A673 (cell line): ENCODE results near the gene POTEJ.
"Not testable (repeated sequence)": the region's sequence is repeated elsewhere in the genome, so short reads cannot be mapped to it uniquely, and the experiment has no call there.

Experiments used
- EZH2 ChIP-seq: fragments of 200-600 bp; sonication (generic); IDR thresholded peaks from 2 replicates; pipeline ENCODE4 v1.6.1; 2017; ENCODE audit warnings: borderline replicate concordance, low read depth, mild to moderate bottlenecking, mixed read lengths, antibody characterized with exemption, low read length; ENCODE audit not compliant: poor library complexity, severe bottlenecking
- TF ChIP-seq, protein P1 (sequence below): fragments of 300-800, 200-600 bp; sonication (generic); conservative IDR thresholded peaks from 2 replicates; pipeline ENCODE4 v1.5.1; 2017; ENCODE audit warnings: low read depth, mild to moderate bottlenecking, antibody characterized with exemption, low read length, moderate library complexity, mixed read lengths

DNA sequence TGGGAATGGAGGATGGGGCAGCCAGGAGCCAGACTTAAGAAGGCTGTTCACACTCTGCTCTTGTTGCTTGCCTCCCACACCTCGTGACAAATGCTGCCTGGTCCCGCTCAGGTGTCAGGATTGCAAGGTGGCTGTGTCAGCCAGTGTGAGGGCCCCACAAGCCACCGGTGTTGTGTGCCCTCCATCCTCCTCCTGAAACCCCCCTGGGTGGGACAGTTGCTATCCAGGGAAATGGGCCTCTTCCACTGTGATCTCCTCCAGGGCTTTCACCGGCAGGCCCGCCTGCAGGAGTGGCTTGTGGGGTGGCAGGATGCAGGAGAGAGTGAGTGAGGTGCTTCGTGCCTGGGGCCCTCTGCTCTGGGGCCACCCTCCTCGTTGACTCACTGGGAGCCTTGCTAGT, 28.3 kb upstream of the POTEJ start:
- TF ChIP-seq, protein P1, sequence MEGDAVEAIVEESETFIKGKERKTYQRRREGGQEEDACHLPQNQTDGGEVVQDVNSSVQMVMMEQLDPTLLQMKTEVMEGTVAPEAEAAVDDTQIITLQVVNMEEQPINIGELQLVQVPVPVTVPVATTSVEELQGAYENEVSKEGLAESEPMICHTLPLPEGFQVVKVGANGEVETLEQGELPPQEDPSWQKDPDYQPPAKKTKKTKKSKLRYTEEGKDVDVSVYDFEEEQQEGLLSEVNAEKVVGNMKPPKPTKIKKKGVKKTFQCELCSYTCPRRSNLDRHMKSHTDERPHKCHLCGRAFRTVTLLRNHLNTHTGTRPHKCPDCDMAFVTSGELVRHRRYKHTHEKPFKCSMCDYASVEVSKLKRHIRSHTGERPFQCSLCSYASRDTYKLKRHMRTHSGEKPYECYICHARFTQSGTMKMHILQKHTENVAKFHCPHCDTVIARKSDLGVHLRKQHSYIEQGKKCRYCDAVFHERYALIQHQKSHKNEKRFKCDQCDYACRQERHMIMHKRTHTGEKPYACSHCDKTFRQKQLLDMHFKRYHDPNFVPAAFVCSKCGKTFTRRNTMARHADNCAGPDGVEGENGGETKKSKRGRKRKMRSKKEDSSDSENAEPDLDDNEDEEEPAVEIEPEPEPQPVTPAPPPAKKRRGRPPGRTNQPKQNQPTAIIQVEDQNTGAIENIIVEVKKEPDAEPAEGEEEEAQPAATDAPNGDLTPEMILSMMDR = not testable (repeated sequence)
- not testable (repeated sequence) for TF ChIP-seq EZH2
